MM.1S (cell line): Measurements from ENCODE around the gene GTPBP6.

ENCODE experiments used
- DNase-seq: peaks from one replicate; pipeline ENCODE4 v3.0.0-alpha.2; 2015
- H2AFZ ChIP-seq: fragments of 300-600 bp; sonication (generic); 2 replicates; pipeline ENCODE4 v1.6.0; 2016; ENCODE audit warnings: antibody characterized with exemption, low read length
- H3F3A ChIP-seq: fragments of 300-600 bp; sonication (generic); 2 replicates; pipeline ENCODE4 v1.6.1; 2016; ENCODE audit warnings: mild to moderate bottlenecking, antibody characterized with exemption, low read length, moderate library complexity, mixed read lengths; ENCODE audit not compliant: insufficient read depth
- H3K27ac ChIP-seq: fragments of 300-600 bp; sonication (generic); 2 replicates; pipeline ENCODE4 v1.5.1; 2016; ENCODE audit warnings: mild to moderate bottlenecking, low read length
- H3K27me3 ChIP-seq: fragments of 300-600 bp; sonication (generic); replicated peaks from 2 replicates; pipeline ENCODE4 v1.6.0; 2016; ENCODE audit warnings: low read length; ENCODE audit not compliant: insufficient read depth
- H3K36me3 ChIP-seq: fragments of 300-600 bp; sonication (generic); replicated peaks from 2 replicates; pipeline ENCODE4 v1.6.1; 2016; ENCODE audit warnings: mild to moderate bottlenecking, low read length, mixed read lengths; ENCODE audit not compliant: insufficient read depth
- H3K4me1 ChIP-seq: fragments of 300-600 bp; sonication (generic); 2 replicates; pipeline ENCODE4 v1.6.1; 2016; ENCODE audit warnings: low read length, mixed read lengths
- H3K4me2 ChIP-seq: fragments of 300-600 bp; sonication (generic); 2 replicates; pipeline ENCODE4 v1.6.0; 2016; ENCODE audit warnings: low read depth, low read length
- H3K4me3 ChIP-seq: fragments of 300-600 bp; sonication (generic); 2 replicates; pipeline ENCODE4 v1.5.1; 2016; ENCODE audit warnings: low read length, mixed read lengths
- H3K79me2 ChIP-seq: fragments of 300-600 bp; sonication (generic); 2 replicates; pipeline ENCODE4 v1.6.1; 2016; ENCODE audit warnings: mixed run types, low read length, mixed read lengths
- H3K9ac ChIP-seq: fragments of 300-600 bp; sonication (generic); 2 replicates; pipeline ENCODE4 v1.6.1; 2016; ENCODE audit warnings: low read length, mixed read lengths
- H3K9me2 ChIP-seq: fragments of 300-600 bp; sonication (generic); replicated peaks from 2 replicates; pipeline ENCODE4 v1.6.1; 2016; ENCODE audit warnings: mild to moderate bottlenecking, low read length, mixed read lengths; ENCODE audit not compliant: insufficient read depth
- H3K9me3 ChIP-seq: fragments of 300-600 bp; sonication (generic); replicated peaks from 2 replicates; pipeline ENCODE4 v1.6.1; 2016; ENCODE audit warnings: mild to moderate bottlenecking, low read length, mixed read lengths; ENCODE audit not compliant: insufficient read depth
- H4K20me1 ChIP-seq: fragments of 300-600 bp; sonication (generic); 2 replicates; pipeline ENCODE4 v1.6.1; 2016; ENCODE audit warnings: mild to moderate bottlenecking, low read length, moderate library complexity, mixed read lengths; ENCODE audit not compliant: insufficient read depth
- EZH2 ChIP-seq: fragments of 300-600 bp; sonication (generic); optimal IDR thresholded peaks from 2 replicates; pipeline ENCODE3; 2017; ENCODE audit warnings: low read depth, mild to moderate bottlenecking, antibody characterized with exemption, low read length, mixed read lengths
- EZH2phosphoT487 ChIP-seq: fragments of 300-600 bp; sonication (generic); IDR thresholded peaks from 2 replicates; pipeline ENCODE4 v1.6.1; 2018; ENCODE audit warnings: antibody characterized with exemption, low read length
- TF ChIP-seq, protein P1 (sequence below): fragments of 300-600 bp; sonication (generic); IDR thresholded peaks from 2 replicates; pipeline ENCODE4 v1.5.1; 2016; ENCODE audit warnings: antibody characterized with exemption, low read length, mixed read lengths

Gene GTPBP6

DNA sequence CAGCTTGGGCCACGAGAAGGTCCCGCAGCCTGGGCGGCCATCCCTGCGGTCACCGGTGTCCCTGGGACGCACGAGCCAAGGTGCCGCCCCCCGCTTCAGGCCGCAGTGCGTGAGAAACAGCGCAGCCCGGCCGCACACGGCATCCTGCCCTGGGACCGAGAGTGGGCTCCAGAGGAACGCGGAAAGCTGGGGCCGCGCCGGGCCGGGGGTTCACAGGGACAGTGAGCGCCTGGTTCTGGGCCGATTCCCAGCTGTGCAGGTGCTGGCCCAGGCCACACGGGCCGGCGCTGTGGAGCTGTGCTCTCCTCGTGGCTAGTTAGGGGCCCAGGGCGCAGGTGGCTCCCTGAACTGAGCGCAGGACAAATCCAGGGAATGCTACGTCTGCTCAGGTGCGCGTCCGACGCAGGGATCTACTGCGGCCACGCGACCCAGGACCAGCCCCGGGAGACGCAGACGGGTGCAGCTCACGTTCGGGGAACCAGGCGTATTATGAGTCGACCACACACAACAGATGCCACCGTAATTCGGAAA, 25.8 kb upstream of the GTPBP6 start:
- H3K4me2 ChIP-seq, result no peak overlapping the region
- H3K27ac ChIP-seq, result no peak overlapping the region
- no peaks in the 10 kb centered on the region for H3K4me1 ChIP-seq
- H3F3A ChIP-seq, result no peaks in the 10 kb centered on the region
- no peaks in the 10 kb centered on the region for H4K20me1 ChIP-seq
- no peak overlapping the region for H2AFZ ChIP-seq
- H3K9ac ChIP-seq, result no peak overlapping the region
- TF ChIP-seq, protein P1, sequence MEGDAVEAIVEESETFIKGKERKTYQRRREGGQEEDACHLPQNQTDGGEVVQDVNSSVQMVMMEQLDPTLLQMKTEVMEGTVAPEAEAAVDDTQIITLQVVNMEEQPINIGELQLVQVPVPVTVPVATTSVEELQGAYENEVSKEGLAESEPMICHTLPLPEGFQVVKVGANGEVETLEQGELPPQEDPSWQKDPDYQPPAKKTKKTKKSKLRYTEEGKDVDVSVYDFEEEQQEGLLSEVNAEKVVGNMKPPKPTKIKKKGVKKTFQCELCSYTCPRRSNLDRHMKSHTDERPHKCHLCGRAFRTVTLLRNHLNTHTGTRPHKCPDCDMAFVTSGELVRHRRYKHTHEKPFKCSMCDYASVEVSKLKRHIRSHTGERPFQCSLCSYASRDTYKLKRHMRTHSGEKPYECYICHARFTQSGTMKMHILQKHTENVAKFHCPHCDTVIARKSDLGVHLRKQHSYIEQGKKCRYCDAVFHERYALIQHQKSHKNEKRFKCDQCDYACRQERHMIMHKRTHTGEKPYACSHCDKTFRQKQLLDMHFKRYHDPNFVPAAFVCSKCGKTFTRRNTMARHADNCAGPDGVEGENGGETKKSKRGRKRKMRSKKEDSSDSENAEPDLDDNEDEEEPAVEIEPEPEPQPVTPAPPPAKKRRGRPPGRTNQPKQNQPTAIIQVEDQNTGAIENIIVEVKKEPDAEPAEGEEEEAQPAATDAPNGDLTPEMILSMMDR, result no peak
- no peak for TF ChIP-seq EZH2
- no peak for TF ChIP-seq EZH2phosphoT487
- H3K36me3 ChIP-seq, result no peaks in the 10 kb centered on the region
- H3K4me3 ChIP-seq, result no peak overlapping the region
- no peaks in the 10 kb centered on the region for H3K27me3 ChIP-seq
- H3K9me2 ChIP-seq, result no peaks in the 10 kb centered on the region
- no peaks in the 10 kb centered on the region for H3K9me3 ChIP-seq
- no peak for DNase-seq
- H3K79me2 ChIP-seq, result no peaks in the 10 kb centered on the region

DNA sequence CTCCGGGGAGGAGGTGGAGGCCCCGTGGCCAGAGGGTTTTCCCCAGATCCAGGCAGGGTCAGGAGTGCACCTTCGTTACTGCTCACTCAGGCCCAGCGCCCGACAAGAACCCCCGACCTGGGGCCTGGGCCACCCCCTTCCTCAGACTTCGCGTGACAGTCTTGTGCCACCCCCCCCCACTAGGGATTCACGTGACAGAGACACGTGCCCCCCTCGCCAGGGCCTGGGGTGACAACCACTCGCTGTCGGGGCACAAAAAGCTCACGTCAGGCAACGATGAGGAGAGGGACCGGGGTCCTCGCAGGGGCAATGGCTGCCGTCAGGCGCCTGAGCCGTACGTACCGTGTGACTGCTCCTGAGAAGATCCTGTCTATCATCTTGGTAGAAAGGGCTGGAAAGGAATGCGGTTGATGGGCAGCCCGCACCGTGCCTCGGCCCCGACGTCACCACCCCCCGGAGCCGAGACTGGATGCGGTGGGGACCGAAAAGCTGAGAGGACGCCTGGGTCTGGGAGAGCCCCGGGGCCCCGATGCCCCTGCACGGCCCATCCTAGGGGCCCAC, 23.0 kb upstream of the GTPBP6 start:
- Histone ChIP-seq H3K9ac (no peak overlapping the region), H3K36me3 (no peaks in the 10 kb centered on the region)

DNA sequence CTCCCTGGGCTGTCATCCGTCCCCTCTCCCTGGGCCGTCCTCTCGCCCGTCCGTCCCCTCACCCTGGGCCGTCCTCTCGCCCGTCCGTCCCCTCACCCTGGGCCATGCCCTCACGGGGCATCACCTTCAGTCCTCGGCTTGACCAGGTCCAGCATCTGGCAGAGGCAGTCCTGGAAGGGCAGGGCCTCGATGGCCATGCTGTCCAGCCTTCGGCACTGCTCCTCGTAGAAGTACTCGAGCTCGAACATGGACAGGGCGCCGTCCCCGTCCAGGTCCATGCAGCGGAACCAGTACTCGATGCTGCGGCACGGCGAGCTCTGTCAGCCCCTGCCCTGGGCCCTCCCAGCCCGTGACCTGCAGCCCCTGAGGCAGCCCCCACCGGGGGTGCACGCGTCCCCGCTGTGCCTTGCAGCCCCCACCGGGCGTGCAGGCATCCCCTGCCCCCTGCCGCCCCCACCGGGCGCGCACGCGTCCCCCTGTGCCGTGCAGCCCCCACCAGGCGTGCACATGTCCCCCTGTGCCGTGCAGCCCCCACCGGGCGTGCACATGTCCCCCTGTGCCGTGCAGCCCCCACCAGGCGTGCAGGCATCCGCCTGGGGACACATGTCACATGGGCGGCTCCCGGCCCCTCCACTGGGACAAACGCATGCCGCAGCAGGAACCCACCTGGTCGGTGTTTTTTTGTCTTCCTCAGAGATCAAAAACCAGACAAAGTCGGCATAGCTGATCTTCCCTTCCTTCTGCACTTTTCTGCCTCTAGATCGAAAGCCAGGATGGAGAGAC, 22.2 kb upstream of the GTPBP6 start:
- TF ChIP-seq EZH2phosphoT487, result no peak
- TF ChIP-seq EZH2, result no peak
- TF ChIP-seq, protein P1, result no peak
- H3K79me2 ChIP-seq, result no peaks in the 10 kb centered on the region
- DNase-seq, result no peak
- no peaks in the 10 kb centered on the region for H3K9me3 ChIP-seq
- H3K4me1 ChIP-seq, result no peaks in the 10 kb centered on the region
- no peak overlapping the region for H2AFZ ChIP-seq
- H3K9ac ChIP-seq, result no peak overlapping the region
- H3K4me2 ChIP-seq, result no peak overlapping the region
- no peaks in the 10 kb centered on the region for H3K9me2 ChIP-seq
- H3K36me3 ChIP-seq, result no peaks in the 10 kb centered on the region
- H3K27me3 ChIP-seq, result no peaks in the 10 kb centered on the region
- H3K27ac ChIP-seq, result no peak overlapping the region
- H3K4me3 ChIP-seq, result no peak overlapping the region
- H3F3A ChIP-seq, result no peaks in the 10 kb centered on the region
- no peaks in the 10 kb centered on the region for H4K20me1 ChIP-seq

More for the DNA sequence above, 23.0 kb upstream of the GTPBP6 start:
- H3K4me1 ChIP-seq, result no peaks in the 10 kb centered on the region
- TF ChIP-seq, protein P1, result no peak
- TF ChIP-seq EZH2, result no peak
- H3K27me3 ChIP-seq, result no peaks in the 10 kb centered on the region
- H3F3A ChIP-seq, result no peaks in the 10 kb centered on the region
- no peaks in the 10 kb centered on the region for H3K79me2 ChIP-seq
- no peak for DNase-seq
- H3K9me2 ChIP-seq, result no peaks in the 10 kb centered on the region
- H3K27ac ChIP-seq, result no peak overlapping the region
- no peaks in the 10 kb centered on the region for H4K20me1 ChIP-seq
- no peaks in the 10 kb centered on the region for H3K9me3 ChIP-seq
- H3K4me3 ChIP-seq, result no peak overlapping the region
- no peak overlapping the region for H2AFZ ChIP-seq
- H3K4me2 ChIP-seq, result no peak overlapping the region
